Mucosa of gallbladder (tissue), 1 donor: ENCODE measurements around the gene MYRIP. TPM values are rescaled to one million over a fixed set of nuclear protein-coding genes. Genes with fewer than 3 reads are reported as not detected.
A peak's percentile ranks its signal among the peaks of the same experiment; 100 is the strongest.

Experiments used
- DNase-seq: peaks from one replicate; pipeline ENCODE4 v3.0.0-alpha.2; 2020; ENCODE audit warnings: low spot score
- total RNA-seq: library from RNA; stranded (reverse); gene quantifications from one replicate; pipeline ENCODE4 v1.2.1, GENCODE V29; 2021
- donor health status: DM: no; HTN: no; CAD: no.

MYRIP gene
- total RNA-seq, 1 donor from 2014 or later = 6.2 TPM

GRCh38 chr3:40189118-40189517, 379.7 kb downstream of the MYRIP start:
- DNase-seq = no peak

GRCh38 chr3:40190056-40190455, 380.6 kb downstream of the MYRIP start:
- DNase-seq = no peak

GRCh38 chr3:40191251-40191650, 381.8 kb downstream of the MYRIP start:
- DNase-seq = no peak

GRCh38 chr3:40191850-40192448, 382.5 kb downstream of the MYRIP start:
- DNase-seq = peak; percentile 54

- DNase-seq = no peak
Measured at GRCh38 chr3:40192628-40193027, 383.2 kb downstream of the MYRIP start.

GRCh38 chr3:40196966-40197365, 387.6 kb downstream of the MYRIP start:
- DNase-seq = no peak

GRCh38 chr3:40200692-40201316, 391.4 kb downstream of the MYRIP start:
- no peak for DNase-seq

- DNase-seq = no peak
Measured at GRCh38 chr3:40201770-40202169, 392.4 kb downstream of the MYRIP start.

GRCh38 chr3:40206522-40206921, 397.1 kb downstream of the MYRIP start:
- no peak for DNase-seq

- no peak for DNase-seq
Measured at GRCh38 chr3:40207796-40208195, 398.4 kb downstream of the MYRIP start.

- no peak for DNase-seq
Measured at GRCh38 chr3:40208251-40208650, 398.8 kb downstream of the MYRIP start.

- no peak for DNase-seq
Measured at GRCh38 chr3:40211579-40211978, 402.2 kb downstream of the MYRIP start.

GRCh38 chr3:40213556-40213955, 404.1 kb downstream of the MYRIP start:
- no peak for DNase-seq

GRCh38 chr3:40215015-40215414, 405.6 kb downstream of the MYRIP start:
- DNase-seq = no peak

- DNase-seq = no peak
Measured at GRCh38 chr3:40216471-40216870, 407.1 kb downstream of the MYRIP start.

- DNase-seq = no peak
Measured at GRCh38 chr3:40223856-40224255, 414.4 kb downstream of the MYRIP start.

- DNase-seq = no peak
Measured at GRCh38 chr3:40224796-40225515, 415.5 kb downstream of the MYRIP start.

GRCh38 chr3:40226636-40227035, 417.2 kb downstream of the MYRIP start:
- no peak for DNase-seq

GRCh38 chr3:40228792-40229350, 419.5 kb downstream of the MYRIP start:
- DNase-seq = no peak

GRCh38 chr3:40229386-40229785, 420.0 kb downstream of the MYRIP start:
- no peak for DNase-seq

GRCh38 chr3:40229963-40230362, 420.6 kb downstream of the MYRIP start:
- no peak for DNase-seq

- DNase-seq = no peak
Measured at GRCh38 chr3:40230382-40230781, 421.0 kb downstream of the MYRIP start.

- no peak for DNase-seq
Measured at GRCh38 chr3:40232626-40233025, 423.2 kb downstream of the MYRIP start.
